Esophagus (tissue), 2 donors: Measurements from ENCODE around the gene VAMP3. TPM values are rescaled to one million over a fixed set of nuclear protein-coding genes. Genes with fewer than 3 reads are reported as not detected.

Experiments used
- H3K27ac ChIP-seq, 2 donors: one replicate each; pipeline ENCODE4 v1.5.1; 2013; ENCODE audit warnings: low read depth in 2 of 2, mild to moderate bottlenecking in 2 of 2, inconsistent platforms in 1 of 2, low read length in 1 of 2, moderate library complexity in 1 of 2
- H3K27me3 ChIP-seq, 2 donors: one replicate each; pipeline ENCODE4 v1.6.1; 2013; ENCODE audit warnings: low read length in 2 of 2, control low read depth in 1 of 2, mild to moderate bottlenecking in 1 of 2; ENCODE audit not compliant: insufficient read depth in 2 of 2, control insufficient read depth in 1 of 2
- H3K36me3 ChIP-seq, 2 donors: one replicate each; pipeline ENCODE4 v1.6.1; 2013; ENCODE audit warnings: low read length in 1 of 2; ENCODE audit not compliant: control insufficient read depth in 2 of 2, insufficient read depth in 2 of 2
- H3K4me1 ChIP-seq, 2 donors: one replicate each; pipeline ENCODE4 v1.6.1; 2013; ENCODE audit warnings: low read length in 1 of 2; ENCODE audit not compliant: control insufficient read depth in 2 of 2, insufficient read depth in 2 of 2
- H3K4me3 ChIP-seq, 2 donors: one replicate each; pipeline ENCODE4 v1.5.1; 2013; ENCODE audit warnings: low read length in 2 of 2, mild to moderate bottlenecking in 2 of 2, low read depth in 1 of 2, moderate library complexity in 1 of 2
- H3K9me3 ChIP-seq, 2 donors: one replicate each; pipeline ENCODE4 v1.6.1; 2013; ENCODE audit warnings: mild to moderate bottlenecking in 2 of 2, low read depth in 1 of 2, low read length in 1 of 2, moderate library complexity in 1 of 2; ENCODE audit not compliant: control insufficient read depth in 2 of 2, insufficient read depth in 1 of 2
- WGBS, 2 donors: extraction: QIAGEN DNeasy Blood & Tissue Kit; methylation state at CpG; one replicate each; pipeline ENCODE4 v1.1.7; 2013; 5-methylcytosine and 5-hydroxymethylcytosine counted together
- polyA plus RNA-seq, 2 donors: library from polyadenylated mRNA; stranded (reverse); fragments of 200-250 nt; gene quantifications; one replicate each; pipeline ENCODE4 v1.2.3, GENCODE V29; 2013
- donor health status: healthy with polysubstance abuse.
- donor health status: Bipolar disorder and iron deficiency.

VAMP3 gene, protein sequence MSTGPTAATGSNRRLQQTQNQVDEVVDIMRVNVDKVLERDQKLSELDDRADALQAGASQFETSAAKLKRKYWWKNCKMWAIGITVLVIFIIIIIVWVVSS
- polyA plus RNA-seq = 10 to 100 TPM; 42.2 to 60.0 TPM

DNA sequence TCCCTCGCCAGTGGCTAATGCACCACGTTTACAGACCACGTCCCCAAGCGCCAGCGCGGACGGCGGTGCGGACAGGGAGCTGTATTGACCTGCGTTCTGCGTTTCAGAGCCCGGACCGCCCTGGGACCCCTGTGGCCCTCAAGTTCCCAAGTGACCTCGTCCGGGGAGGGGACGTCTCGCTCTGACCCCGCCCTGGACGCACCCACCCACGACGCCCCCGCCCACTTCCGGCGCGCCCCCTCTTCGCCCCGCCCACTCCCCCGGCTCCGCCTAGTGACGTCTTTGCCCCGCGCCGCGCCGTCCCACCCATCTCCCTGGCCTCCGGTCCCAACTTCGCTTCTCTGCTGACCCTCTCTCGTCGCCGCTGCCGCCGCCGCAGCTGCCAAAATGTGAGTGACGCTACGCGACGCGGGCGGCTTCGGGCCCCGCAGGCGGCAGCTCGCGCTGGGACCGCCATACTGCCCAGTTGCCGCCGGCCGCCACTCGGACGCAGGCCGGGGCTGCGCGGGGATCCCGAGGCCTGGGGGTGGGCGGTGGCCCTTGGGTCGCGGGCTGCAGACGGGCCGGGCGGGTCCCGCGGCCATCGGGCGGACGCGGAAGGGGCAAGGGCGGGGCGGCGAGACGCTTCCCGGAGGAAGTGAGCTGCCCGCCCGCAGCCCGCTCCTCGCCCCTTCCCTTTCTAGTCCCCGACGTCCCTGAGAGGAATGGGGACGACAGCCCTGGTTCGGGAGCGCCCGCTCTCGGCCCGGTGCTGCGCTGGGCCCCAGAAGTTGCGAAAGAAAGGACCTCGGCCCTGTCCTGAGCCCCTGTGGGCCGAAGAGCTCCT lies at the start of gene VAMP3:
Gene VAMP3, plus strand, starts transcription at position 300 of the 826 bp plus-strand sequence. Its CDS starts 88 bp downstream, at position 388.
- Histone ChIP-seq H3K9me3 (no peaks in the 10 kb centered on the region), H3K36me3 (no peaks in the 10 kb centered on the region), H3K27ac (peak within 1 kb of the TSS; percentile 87 to 97), H3K4me1 (no peaks in the 10 kb centered on the region), H3K4me3 (peak within 1 kb of the TSS; percentile 79 to 80), H3K27me3 (no peaks in the 10 kb centered on the region)
- WGBS, 2 donors = 0 to 1% methylated on average over 63 to 97 of the region's 97 CpGs

DNA sequence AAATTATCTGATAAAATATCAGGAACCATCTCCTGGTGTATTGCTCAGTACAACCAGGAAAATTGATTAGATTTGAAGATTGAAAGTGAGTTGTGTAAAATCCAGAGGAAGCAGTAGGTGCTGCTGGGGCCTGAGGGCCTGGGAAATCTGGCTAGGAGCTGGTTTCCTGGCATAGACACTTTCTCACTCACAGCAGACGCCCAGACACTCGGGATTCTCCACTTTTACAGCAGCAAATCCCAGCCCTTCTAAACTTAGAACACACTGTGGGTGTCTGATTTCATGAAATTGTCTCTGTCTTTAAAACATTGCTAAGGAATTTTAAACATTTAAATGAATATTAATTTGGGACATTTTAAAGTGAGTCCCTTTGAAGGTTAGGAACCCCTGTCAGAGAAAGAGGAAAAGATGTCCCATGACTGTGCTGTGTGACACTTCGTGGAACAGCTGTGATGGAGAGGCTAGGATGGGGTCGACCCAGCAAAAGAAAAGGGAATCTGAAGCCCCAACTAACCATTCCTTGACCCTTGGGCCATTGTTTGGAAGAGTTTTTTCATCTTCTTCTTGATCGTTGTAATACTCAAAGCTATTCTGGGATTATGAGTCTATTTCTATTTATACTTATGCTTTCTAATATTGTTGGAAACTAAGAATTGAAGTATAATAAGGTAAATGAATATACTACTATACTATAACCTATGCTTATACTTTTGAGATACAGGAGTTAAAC lies 49.0 kb upstream of the VAMP3 start:
- WGBS, 2 donors = 58 to 64% methylated on average over 5 of the region's 5 CpGs
- Histone ChIP-seq H3K4me3 (no peak overlapping the region), H3K36me3 (no peaks in the 10 kb centered on the region), H3K4me1 (no peaks in the 10 kb centered on the region), H3K27me3 (no peaks in the 10 kb centered on the region), H3K27ac (no peak overlapping the region), H3K9me3 (no peaks in the 10 kb centered on the region)

DNA sequence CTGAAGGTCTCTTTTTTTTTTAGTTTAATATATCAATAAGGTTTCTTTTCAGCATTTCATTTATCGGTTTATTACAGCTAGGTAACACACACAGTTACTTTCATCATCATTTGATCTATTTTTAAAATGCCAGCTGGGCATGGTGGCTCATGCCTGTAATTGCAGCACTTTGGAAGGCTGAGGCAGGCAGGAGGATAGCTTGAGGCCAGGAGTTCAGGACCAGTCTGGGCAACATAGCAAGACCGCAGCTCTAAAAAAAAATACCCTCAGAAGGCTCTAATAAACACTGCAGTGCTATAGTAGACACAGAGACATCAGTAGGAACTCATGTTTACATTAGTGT lies 48.5 kb upstream of the VAMP3 start:
- no peaks in the 10 kb centered on the region for H3K4me1 ChIP-seq
- H3K36me3 ChIP-seq = no peaks in the 10 kb centered on the region
- no peak overlapping the region for H3K4me3 ChIP-seq
- H3K27me3 ChIP-seq = no peaks in the 10 kb centered on the region
- H3K27ac ChIP-seq = no peak overlapping the region
- no peaks in the 10 kb centered on the region for H3K9me3 ChIP-seq
- WGBS, 2 donors = 73 to 81% methylated on average over 2 of the region's 2 CpGs

DNA sequence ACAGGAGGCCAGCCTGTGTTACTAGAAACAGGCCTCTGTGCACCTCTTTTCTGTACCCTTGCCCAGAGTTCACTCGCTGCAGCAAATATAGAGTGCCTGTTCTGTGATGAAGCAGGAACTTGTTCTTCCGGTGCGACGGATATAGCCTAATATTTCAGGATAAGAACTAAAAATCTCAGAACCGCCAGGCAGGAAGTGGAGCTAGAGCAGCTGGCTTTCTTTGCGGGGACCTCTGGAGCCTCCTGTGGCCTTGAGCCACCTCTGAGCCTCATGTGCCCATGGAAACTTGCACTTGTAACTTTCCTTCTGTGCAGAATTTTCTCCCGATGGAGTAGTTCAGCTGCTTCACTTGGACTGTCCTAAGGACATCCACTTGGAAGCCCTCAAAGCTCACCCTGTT lies 44.5 kb upstream of the VAMP3 start:
- Histone ChIP-seq H3K9me3 (no peaks in the 10 kb centered on the region), H3K4me3 (no peak overlapping the region), H3K27ac (no peak overlapping the region), H3K27me3 (no peaks in the 10 kb centered on the region), H3K4me1 (no peaks in the 10 kb centered on the region), H3K36me3 (no peaks in the 10 kb centered on the region)
- WGBS, 2 donors = 44 to 54% methylated on average over 7 of the region's 7 CpGs

DNA sequence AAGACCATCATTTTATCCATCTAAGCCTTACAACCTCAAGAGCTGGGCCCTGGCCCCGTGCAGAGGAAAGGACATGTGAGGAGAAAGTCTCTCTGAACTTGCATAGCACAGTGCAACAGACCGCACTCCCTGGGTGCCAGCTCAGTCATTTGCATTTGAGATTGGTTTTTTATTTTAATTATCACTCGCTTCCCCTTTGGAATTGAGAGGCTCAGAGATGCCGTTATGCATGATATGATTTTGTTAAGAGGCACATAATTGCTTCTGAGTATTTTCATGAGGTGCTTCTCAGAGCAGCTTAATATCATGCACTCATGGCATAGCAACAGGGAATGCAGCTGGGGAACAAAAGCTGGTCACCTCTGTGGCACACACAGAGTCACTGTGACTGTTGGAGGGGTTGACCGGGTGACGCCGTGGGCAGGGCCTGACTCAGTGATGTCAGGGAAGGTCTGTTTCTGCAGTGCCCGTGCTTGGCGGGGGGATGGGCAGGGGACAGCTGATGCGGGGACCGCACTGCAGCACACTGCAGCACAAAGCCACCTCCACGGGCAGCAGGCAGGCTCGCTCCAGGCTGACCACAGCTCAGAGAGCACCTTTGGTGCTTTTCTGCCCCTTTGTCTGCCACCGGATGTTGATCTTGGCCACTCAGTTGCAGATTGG lies 43.2 kb upstream of the VAMP3 start:
- Histone ChIP-seq H3K27ac (no peak overlapping the region), H3K4me3 (no peak overlapping the region), H3K36me3 (no peaks in the 10 kb centered on the region), H3K9me3 (no peaks in the 10 kb centered on the region), H3K27me3 (no peaks in the 10 kb centered on the region), H3K4me1 (no peaks in the 10 kb centered on the region)
- 86 to 89% methylated on average over 14 of the region's 14 CpGs for WGBS, 2 donors

DNA sequence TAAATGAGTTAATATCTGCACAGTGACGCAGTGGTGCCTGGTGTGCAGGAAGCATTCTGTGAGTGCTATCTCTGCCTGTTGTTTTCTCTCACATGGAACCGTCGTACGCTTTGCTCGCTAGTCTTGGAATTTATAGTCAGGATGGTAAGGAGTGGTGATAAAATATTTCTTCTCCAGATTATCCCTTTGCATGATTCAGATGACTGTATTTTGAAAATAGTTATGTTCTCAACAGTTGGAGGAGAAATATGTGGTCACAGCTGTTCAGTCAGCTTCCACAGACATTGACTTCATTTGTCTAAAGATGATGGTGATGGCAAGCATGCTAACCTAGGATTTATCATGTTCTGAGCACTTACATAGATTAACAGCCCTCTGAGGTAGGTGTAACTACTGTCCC lies 41.3 kb upstream of the VAMP3 start:
- H3K9me3 ChIP-seq = no peaks in the 10 kb centered on the region
- H3K27me3 ChIP-seq = no peaks in the 10 kb centered on the region
- no peaks in the 10 kb centered on the region for H3K4me1 ChIP-seq
- 97 to 98% methylated on average over 5 of the region's 5 CpGs for WGBS, 2 donors
- H3K4me3 ChIP-seq = no peak overlapping the region
- no peak overlapping the region for H3K27ac ChIP-seq
- H3K36me3 ChIP-seq = no peaks in the 10 kb centered on the region

DNA sequence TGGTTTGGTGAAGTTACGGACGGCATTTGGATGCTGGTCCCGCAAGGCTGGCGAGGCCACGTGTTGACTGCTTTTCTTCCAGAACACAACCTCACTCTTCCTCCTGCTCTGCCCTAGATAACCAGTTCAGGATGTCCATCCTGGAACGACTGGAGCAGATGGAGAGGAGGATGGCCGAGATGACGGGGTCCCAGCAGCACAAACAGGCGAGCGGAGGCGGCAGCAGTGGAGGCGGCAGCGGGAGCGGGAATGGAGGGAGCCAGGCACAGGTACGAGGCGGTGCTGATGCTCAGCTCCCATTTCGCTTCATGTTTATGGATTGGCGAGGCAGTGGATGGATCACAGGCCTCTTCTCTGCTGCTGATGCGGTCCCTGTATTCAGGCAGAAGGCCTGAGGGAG lies 38.8 kb upstream of the VAMP3 start:
- no peak overlapping the region for H3K4me3 ChIP-seq
- no peaks in the 10 kb centered on the region for H3K4me1 ChIP-seq
- no peak overlapping the region for H3K27ac ChIP-seq
- no peaks in the 10 kb centered on the region for H3K9me3 ChIP-seq
- H3K36me3 ChIP-seq = no peaks in the 10 kb centered on the region
- WGBS, 2 donors = 91 to 93% methylated on average over 19 of the region's 19 CpGs
- no peaks in the 10 kb centered on the region for H3K27me3 ChIP-seq

DNA sequence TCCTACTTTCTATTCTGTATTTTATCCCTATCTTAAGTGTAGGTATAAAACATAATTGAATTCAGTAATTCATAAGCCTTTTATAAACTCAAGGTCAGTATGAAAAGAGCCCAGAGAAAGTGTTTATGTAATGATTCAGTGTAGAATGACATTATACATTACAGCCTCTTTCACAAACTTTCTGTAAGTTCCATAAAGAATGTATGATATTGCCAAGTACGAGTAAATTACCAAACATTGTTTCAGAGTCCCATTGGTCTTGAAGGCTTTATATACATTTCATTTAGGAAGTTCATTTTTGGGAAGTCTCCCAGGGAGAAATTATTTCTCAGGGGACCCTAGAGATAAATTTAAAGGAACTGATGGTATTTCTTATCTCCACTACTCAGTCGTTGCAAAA lies 37.8 kb upstream of the VAMP3 start:
- H3K4me1 ChIP-seq = no peaks in the 10 kb centered on the region
- H3K27me3 ChIP-seq = no peaks in the 10 kb centered on the region
- no peak overlapping the region for H3K27ac ChIP-seq
- no peaks in the 10 kb centered on the region for H3K36me3 ChIP-seq
- 75 to 79% methylated on average over 2 of the region's 2 CpGs for WGBS, 2 donors
- no peaks in the 10 kb centered on the region for H3K9me3 ChIP-seq
- H3K4me3 ChIP-seq = no peak overlapping the region

DNA sequence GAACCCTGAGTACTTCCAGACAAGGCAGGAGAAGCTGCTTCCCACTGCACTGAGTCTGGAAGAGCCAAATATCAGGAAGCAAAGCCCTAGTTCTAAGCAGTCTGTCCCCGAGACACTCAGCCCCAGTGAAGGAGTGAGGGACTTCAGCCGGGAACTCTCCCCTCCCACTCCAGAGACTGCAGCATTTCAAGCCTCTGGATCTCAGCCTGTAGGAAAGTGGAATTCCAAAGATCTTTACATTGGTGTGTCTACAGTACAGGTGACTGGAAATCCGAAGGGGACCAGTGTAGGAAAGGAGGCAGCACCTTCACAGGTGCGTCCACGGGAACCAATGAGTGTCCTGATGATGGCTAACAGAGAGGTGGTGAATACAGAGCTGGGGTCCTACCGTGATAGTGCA lies 33.1 kb upstream of the VAMP3 start:
- Histone ChIP-seq H3K27ac (no peak overlapping the region), H3K36me3 (no peaks in the 10 kb centered on the region), H3K27me3 (no peaks in the 10 kb centered on the region), H3K4me1 (no peaks in the 10 kb centered on the region), H3K9me3 (no peaks in the 10 kb centered on the region), H3K4me3 (no peak overlapping the region)
- 93 to 94% methylated on average over 6 of the region's 6 CpGs for WGBS, 2 donors
